A549 (cell line): ENCODE measurements around the gene MIPOL1. TPM values are rescaled to one million over a fixed set of nuclear protein-coding genes. Genes with fewer than 3 reads are reported as not detected.

ENCODE experiments used
- ATAC-seq, 2 experiments: fragments of 200-7000 bp in 1 of 2; fragments of >200 bp in 1 of 2; cut with Nextera tagmentation in 1 of 2; cut with Tn5 transposase in 1 of 2; 3 replicates each; pipeline versions ENCODE4 v1.8.0 to v1.9.1; 2018 to 2020; ENCODE audit warnings: mild to moderate bottlenecking in 1 of 2, moderate library complexity in 1 of 2
- CTCF ChIA-PET: fragments of 300-600 bp; sonication (Branson Sonifier 250); formaldehyde crosslinking; extraction: SDS; loops from one replicate; lab custom pipeline; 2021; ENCODE audit warnings: antibody characterized with exemption, inconsistent platforms; lab: Yijun Ruan, JAX
- POLR2A ChIA-PET: fragments of 350-600 bp; formaldehyde crosslinking; extraction: SDS; loops from one replicate; lab custom pipeline; 2021; ENCODE audit warnings: antibody characterized with exemption, inconsistent platforms; lab: Yijun Ruan, JAX
- DNase-seq, 2 experiments: peaks; one replicate each; pipeline versions ENCODE4 v3.0.0 to v3.0.0-alpha.2; 2011 to 2016; ENCODE audit warnings: low read depth in 1 of 2, low spot score in 1 of 2
- FAIRE-seq: peaks from 2 replicates; lab custom pipeline; 2011; peaks lifted over from hg19 to GRCh38; lab: Jason Lieb, UNC
- H3K27ac ChIP-seq, 2 experiments: fragments of >200 bp; sonication (Bioruptor Twin); formaldehyde crosslinking; 3 replicates each; pipeline ENCODE4 v1.5.1; 2016 to 2017
- H3K4me1 ChIP-seq: fragments of >200 bp; sonication (Bioruptor Twin); formaldehyde crosslinking; 3 replicates; pipeline ENCODE4 v1.6.1; 2016
- H3K4me2 ChIP-seq: fragments of >200 bp; sonication (Bioruptor Twin); formaldehyde crosslinking; 3 replicates; pipeline ENCODE4 v1.6.1; 2016
- H3K4me3 ChIP-seq: fragments of >200 bp; sonication (Bioruptor Twin); formaldehyde crosslinking; 3 replicates; pipeline ENCODE4 v1.5.1; 2016
- H3K9me3 ChIP-seq: fragments of >200 bp; sonication (Bioruptor Twin); formaldehyde crosslinking; 3 replicates; pipeline ENCODE4 v1.6.1; 2016
- BHLHE40 ChIP-seq: IDR thresholded peaks from 2 replicates; pipeline ENCODE4 v1.6.1; 2012; ENCODE audit warnings: low read depth, low read length, inconsistent platforms
- EHF ChIP-seq: fragments of 250-450 bp; sonication (Bioruptor Pico); IDR thresholded peaks from 2 replicates; pipeline ENCODE4 v1.5.0; 2020; ENCODE audit warnings: mild to moderate bottlenecking
- ELK1 ChIP-seq: fragments of 150-350 bp; IDR thresholded peaks from 2 replicates; pipeline ENCODE4 v1.6.1; 2014; ENCODE audit warnings: low read depth, mild to moderate bottlenecking, low read length
- FOXS1 ChIP-seq: fragments of 250-450 bp; sonication (Bioruptor Pico); IDR thresholded peaks from 2 replicates; pipeline ENCODE4 v1.5.0; 2020; ENCODE audit warnings: mild to moderate bottlenecking, moderate library complexity
- GATA3 ChIP-seq: IDR thresholded peaks from 2 replicates; pipeline ENCODE4 v1.6.1; 2012; ENCODE audit warnings: borderline replicate concordance
- HDAC2 ChIP-seq: fragments of 200-600 bp; sonication (generic); IDR thresholded peaks from 2 replicates; pipeline ENCODE4 v1.6.1; 2016
- HMGXB4 ChIP-seq: fragments of 250-450 bp; sonication (Bioruptor Pico); IDR thresholded peaks from 2 replicates; pipeline ENCODE4 v1.5.0; 2021; ENCODE audit warnings: mild to moderate bottlenecking, moderate library complexity, borderline replicate concordance
- HOXA7 ChIP-seq: fragments of 250-450 bp; sonication (Bioruptor Pico); IDR thresholded peaks from 2 replicates; pipeline ENCODE4 v1.5.0; 2020; ENCODE audit warnings: mild to moderate bottlenecking, moderate library complexity
- HOXB13 ChIP-seq: fragments of 250-450 bp; sonication (Bioruptor Pico); IDR thresholded peaks from 2 replicates; pipeline ENCODE4 v1.5.0; 2020; ENCODE audit warnings: low read depth, mild to moderate bottlenecking, moderate library complexity
- HOXB5 ChIP-seq: fragments of 250-450 bp; sonication (Bioruptor Pico); IDR thresholded peaks from 2 replicates; pipeline ENCODE4 v1.5.0; 2020; ENCODE audit warnings: mild to moderate bottlenecking, moderate library complexity
- JUNB ChIP-seq: fragments of >200 bp; sonication (Bioruptor Twin); formaldehyde crosslinking; IDR thresholded peaks from 2 replicates; pipeline ENCODE4 v1.6.1; 2016
- MAFK ChIP-seq: fragments of 450-650 bp; IDR thresholded peaks from 2 replicates; pipeline ENCODE4 v1.6.1; 2014; ENCODE audit not compliant: partially characterized antibody
- MAX ChIP-seq: IDR thresholded peaks from 2 replicates; pipeline ENCODE4 v1.6.1; 2012
- MYC ChIP-seq: IDR thresholded peaks from 2 replicates; pipeline ENCODE4 v1.6.1; 2012; ENCODE audit warnings: mild to moderate bottlenecking, inconsistent platforms, low read length, improper control_type of control experiment, borderline replicate concordance
- RAD21 ChIP-seq, 2 experiments: fragments of >200 bp in 1 of 2; sonication (Bioruptor Twin) in 1 of 2; formaldehyde crosslinking in 1 of 2; IDR thresholded peaks in 1 of 2; conservative IDR thresholded peaks in 1 of 2; 2 replicates in 1 of 2; 3 replicates in 1 of 2; pipeline ENCODE4 v1.6.1; 2012 to 2018; ENCODE audit warnings: inconsistent platforms in 1 of 2
- RARB ChIP-seq: fragments of 250-450 bp; sonication (Bioruptor Pico); IDR thresholded peaks from 2 replicates; pipeline ENCODE4 v1.8.0; 2021; ENCODE audit warnings: mild to moderate bottlenecking, moderate library complexity
- SREBF2 ChIP-seq: fragments of 450-650 bp; IDR thresholded peaks from 2 replicates; pipeline ENCODE4 v1.6.1; 2014; ENCODE audit warnings: mild to moderate bottlenecking, moderate library complexity
- TFCP2L1 ChIP-seq: fragments of 250-450 bp; sonication (Bioruptor Pico); IDR thresholded peaks from 2 replicates; pipeline ENCODE4 v1.5.0; 2021; ENCODE audit warnings: mild to moderate bottlenecking
- TP53 ChIP-seq: fragments of 250-450 bp; sonication (Bioruptor Pico); IDR thresholded peaks from 2 replicates; pipeline ENCODE4 v1.5.0; 2021; ENCODE audit warnings: mild to moderate bottlenecking, moderate library complexity
- WGBS: methylation state at CpG from one replicate; pipeline ENCODE4 v1.1.6; 2017; ENCODE audit errors: missing lambda C conversion rate; 5-methylcytosine and 5-hydroxymethylcytosine counted together
- polyA plus RNA-seq, 4 experiments: library from polyadenylated mRNA; depleted of rRNA in 3 of 4; stranded (reverse); fragments of >200 nt; fragmentation: RNase III in 1 of 4; extraction: RNeasy Plus Mini Kit Qiagen cat#74134 plus additional on column Dnase treatment in 1 of 4; gene quantifications; 2 replicates in 3 of 4; 3 replicates in 1 of 4; pipeline ENCODE4 v1.2.3, GENCODE V29; 2011 to 2017
- TF ChIP-seq, protein P1 (sequence below): fragments of >200 bp; sonication (Bioruptor Twin); formaldehyde crosslinking; IDR thresholded peaks from 3 replicates; pipeline ENCODE4 v1.6.1; 2016
- TF ChIP-seq, protein P2 (sequence below): IDR thresholded peaks from 2 replicates; pipeline ENCODE4 v1.6.1; 2012

MIPOL1 gene
- polyA plus RNA-seq, 2 of the 4 experiments (the other 2 are of a cell fraction), result 5.2 to 13.4 TPM

- TF ChIP-seq EHF (no peak), HMGXB4 (no peak), SREBF2 (no peak), GATA3 (no peak), JUNB (no peak), MYC (no peak)
- TF ChIP-seq, protein P1, sequence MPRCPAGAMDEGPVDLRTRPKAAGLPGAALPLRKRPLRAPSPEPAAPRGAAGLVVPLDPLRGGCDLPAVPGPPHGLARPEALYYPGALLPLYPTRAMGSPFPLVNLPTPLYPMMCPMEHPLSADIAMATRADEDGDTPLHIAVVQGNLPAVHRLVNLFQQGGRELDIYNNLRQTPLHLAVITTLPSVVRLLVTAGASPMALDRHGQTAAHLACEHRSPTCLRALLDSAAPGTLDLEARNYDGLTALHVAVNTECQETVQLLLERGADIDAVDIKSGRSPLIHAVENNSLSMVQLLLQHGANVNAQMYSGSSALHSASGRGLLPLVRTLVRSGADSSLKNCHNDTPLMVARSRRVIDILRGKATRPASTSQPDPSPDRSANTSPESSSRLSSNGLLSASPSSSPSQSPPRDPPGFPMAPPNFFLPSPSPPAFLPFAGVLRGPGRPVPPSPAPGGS, result no peak
- TF ChIP-seq, protein P2, sequence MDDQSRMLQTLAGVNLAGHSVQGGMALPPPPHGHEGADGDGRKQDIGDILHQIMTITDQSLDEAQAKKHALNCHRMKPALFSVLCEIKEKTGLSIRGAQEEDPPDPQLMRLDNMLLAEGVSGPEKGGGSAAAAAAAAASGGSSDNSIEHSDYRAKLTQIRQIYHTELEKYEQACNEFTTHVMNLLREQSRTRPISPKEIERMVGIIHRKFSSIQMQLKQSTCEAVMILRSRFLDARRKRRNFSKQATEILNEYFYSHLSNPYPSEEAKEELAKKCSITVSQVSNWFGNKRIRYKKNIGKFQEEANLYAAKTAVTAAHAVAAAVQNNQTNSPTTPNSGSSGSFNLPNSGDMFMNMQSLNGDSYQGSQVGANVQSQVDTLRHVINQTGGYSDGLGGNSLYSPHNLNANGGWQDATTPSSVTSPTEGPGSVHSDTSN, result no peak
These were observed 201.8 kb downstream of the MIPOL1 start (continued) for GRCh38 chr14:37399517-37399916.

DNA sequence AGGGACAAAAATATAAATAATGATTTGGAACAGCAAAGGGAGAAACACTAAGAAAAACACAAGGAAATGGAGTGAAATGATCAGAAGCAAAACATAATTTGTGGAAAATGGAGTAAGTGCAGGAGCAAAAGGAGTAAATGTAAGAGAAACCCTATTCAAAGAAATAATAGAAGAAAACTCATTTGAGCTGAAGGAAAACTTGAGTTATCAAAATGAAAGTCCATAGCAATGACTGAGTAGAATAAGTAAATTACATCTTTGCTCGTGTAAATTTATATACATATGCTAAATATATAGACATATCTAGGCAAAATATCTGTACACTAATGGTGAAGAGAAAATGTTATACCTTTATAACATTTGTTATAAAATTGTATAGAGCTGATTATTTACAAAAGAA is 203.4 kb downstream of the MIPOL1 start:
- CTCF ChIA-PET, result no interaction called here
- no peak for ATAC-seq
- 88% methylated on average over 1 of the region's 1 CpG for WGBS

GRCh38 chr14:37403626-37404025 is 205.9 kb downstream of the MIPOL1 start:
- WGBS, result 64% methylated on average over 1 of the region's 1 CpG
- ChIA-PET POLR2A (no interaction called here), CTCF (no interaction called here)
- ATAC-seq (no peak), FAIRE-seq (no peak), DNase-seq (no peak)
- no peak overlapping the region for H3K27ac ChIP-seq
- no peak overlapping the region for H3K4me3 ChIP-seq
- H3K9me3 ChIP-seq, result no peaks in the 10 kb centered on the region
- H3K4me1 ChIP-seq, result no peaks in the 10 kb centered on the region
- TF ChIP-seq HOXB13 (CRISPR knock-in tag), result no peak
- no peak for TF ChIP-seq HOXA7 (CRISPR knock-in tag)
- no peak for TF ChIP-seq TFCP2L1
- TF ChIP-seq RARB (CRISPR knock-in tag), result no peak
- no peak for TF ChIP-seq ELK1
- TF ChIP-seq RAD21 (conservative IDR thresholded peaks at IDR 0.05 in 1 of 2, IDR thresholded peaks at IDR 0.05 in 1 of 2), result no peak
- TF ChIP-seq MAFK, result no peak
- TF ChIP-seq TP53 (CRISPR knock-in tag), result no peak
- TF ChIP-seq JUNB, result no peak
- no peak for TF ChIP-seq MAX
- no peak for TF ChIP-seq BHLHE40
- H3K4me2 ChIP-seq, result no peak overlapping the region

More for the DNA sequence above, 203.4 kb downstream of the MIPOL1 start:
- POLR2A ChIA-PET, result no interaction called here
- DNase-seq (no peak), FAIRE-seq (no peak)
- Histone ChIP-seq H3K4me2 (no peak overlapping the region), H3K9me3 (no peaks in the 10 kb centered on the region; the same call in 2 of the 3 replicates), H3K4me3 (no peak overlapping the region), H3K27ac (no peak overlapping the region), H3K4me1 (no peaks in the 10 kb centered on the region)
- TF ChIP-seq HOXB5 (no peak), FOXS1 (no peak), HDAC2 (no peak)
- TF ChIP-seq, protein P1, result no peak
